GM19467 (cell line): ENCODE measurements around the gene KIFC3.
"Not testable (repeated sequence)": the region's sequence is repeated elsewhere in the genome, so short reads cannot be mapped to it uniquely, and the experiment has no call there.

ENCODE experiments used
- ATAC-seq: cut with Tn5 transposase; IDR thresholded peaks from one replicate; pipeline ENCODE4 v1.9.1; 2021; ENCODE audit warnings: mild to moderate bottlenecking, moderate library complexity; ENCODE audit not compliant: unreplicated experiment

The KIFC3 gene

DNA sequence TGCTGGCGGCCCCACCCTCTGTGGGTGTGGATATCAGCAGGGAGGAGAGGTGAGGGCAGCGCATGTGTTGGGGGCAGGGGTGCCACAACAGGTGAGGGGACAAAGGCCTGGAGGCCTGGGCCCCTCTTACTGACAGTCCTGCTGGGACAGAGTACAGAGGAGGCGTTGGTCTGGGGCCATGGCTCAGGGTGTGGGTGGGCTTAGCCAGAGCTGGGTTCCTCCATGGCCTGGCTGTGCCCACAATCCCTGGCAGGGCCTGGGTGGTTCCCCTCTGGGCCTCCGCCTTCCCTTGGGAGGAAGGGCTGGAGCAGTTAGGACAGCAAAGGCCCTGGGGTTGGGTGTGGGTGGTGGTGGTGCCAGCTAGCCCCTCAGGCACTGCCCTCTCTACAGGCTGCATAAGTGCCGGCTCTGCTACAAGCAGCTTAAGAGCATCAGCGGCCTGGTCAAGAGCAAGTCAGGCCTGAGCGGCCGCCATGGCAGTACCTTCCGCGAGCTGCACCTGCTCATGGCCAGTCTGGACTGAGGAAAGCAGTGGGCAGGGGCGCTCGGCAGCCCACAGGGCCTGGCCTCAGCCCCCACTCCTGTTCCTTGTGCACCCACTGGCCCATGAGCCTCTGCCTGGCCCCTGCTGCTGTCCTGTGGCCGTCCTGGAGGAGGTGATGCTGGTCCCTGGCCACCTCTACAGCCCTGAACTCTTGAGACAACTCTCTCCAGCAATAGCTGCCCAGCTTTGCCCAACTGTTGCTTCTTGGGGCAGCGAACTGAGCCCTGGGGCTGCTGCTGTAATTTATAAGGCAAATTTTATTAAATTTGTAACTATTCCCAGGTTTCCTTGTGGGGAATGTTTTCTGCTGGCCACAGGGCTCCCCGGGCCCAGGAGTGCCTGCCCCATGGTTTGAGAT is 45.6 kb downstream of the KIFC3 start:
- no peak for ATAC-seq

DNA sequence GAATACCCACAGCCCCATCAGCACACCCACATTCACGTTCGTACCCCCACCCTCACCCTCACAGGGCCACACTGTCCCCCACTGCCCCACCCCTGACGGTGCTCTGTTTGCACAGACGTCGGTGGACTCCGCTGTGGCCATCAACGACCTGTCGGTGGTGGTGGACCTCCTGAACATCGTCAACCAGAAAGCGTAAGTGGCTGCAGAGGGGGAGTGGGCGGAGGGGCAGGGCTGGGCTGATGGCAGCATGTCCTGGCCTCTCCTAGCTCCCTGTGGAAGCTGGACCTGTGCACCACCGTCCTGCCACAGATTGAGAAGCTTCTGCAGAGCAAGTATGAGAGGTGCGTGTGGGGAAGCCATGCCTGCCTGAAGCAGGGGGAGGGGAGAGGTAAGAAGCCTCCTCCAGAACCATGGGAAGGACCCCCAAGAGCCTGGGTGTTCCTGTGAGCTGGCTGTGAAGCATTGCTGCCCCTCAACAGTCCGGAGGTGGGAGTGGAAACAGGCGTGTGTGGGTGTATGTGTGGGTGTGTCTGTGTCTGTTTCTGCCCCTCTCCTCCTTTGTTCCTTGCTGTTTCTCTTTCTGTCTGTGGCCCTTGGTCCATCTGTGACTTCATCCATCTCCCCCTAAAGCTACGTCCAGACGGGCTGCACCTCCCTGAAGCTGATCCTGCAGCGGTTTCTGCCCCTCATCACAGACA is 46.4 kb downstream of the KIFC3 start:
- ATAC-seq = no peak

- ATAC-seq = no peak
These were observed 47.1 kb downstream of the KIFC3 start for GRCh38 chr16:57755061-57755684.

- ATAC-seq = no peak
These were observed 47.8 kb downstream of the KIFC3 start for GRCh38 chr16:57754354-57755060.

GRCh38 chr16:57753448-57754353 is 48.6 kb downstream of the KIFC3 start:
- ATAC-seq = no peak

- no peak for ATAC-seq
These were observed 49.5 kb downstream of the KIFC3 start for GRCh38 chr16:57752581-57753447.

DNA sequence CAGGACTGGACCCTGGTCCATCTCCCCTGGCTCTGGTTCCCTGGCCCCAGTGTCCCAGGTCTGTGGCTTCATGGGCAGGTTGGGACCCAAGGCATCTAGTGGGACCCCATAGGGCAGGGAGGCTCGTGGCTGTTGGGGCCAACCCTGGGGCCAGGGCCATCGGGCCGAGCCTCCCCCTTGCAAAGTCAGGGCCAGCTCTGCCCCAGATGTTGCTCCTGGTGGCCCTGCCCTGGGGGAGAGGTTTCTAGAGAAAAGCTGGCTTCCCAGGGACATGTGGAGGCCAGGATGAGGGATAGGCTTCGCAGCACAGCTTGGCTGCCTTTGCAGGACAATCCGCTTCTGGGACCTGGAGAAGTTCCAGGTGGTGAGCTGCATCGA is 50.1 kb downstream of the KIFC3 start:
- ATAC-seq = no peak

- no peak for ATAC-seq
These were observed 50.6 kb downstream of the KIFC3 start for GRCh38 chr16:57751539-57752202.

DNA sequence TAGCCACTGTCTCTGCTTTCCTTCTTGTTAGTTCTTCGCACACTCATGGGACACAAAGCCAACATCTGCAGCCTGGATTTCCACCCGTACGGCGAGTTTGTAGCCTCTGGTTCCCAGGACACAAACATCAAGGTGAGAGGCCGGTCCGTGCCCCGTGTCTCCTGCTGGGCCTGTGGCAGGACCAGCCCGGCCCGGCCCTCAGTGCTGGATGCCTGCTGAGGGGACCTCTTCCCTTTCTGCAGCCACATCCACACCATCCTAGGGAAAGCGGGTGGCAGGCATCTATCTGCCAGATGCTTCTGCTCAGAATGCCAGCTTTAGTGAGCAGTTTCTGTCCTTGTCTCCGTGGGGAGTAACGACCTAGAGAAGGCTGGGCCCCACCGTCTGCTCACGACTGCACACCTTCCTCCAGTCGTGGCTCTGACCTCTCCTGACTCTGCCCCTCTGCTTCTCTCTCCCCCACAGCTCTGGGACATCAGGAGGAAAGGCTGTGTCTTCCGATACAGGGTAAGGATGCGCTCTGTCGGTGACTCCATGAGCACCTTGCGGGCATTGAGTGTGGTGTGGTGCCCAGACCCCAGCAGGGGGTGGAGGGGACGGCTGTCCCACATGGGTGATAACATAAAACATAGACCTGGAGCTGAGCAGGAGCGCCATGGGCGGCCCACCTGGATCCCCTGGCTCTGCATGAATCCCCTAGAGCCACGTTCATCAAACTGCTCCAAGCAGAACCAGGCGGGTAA is 51.3 kb downstream of the KIFC3 start:
- no peak for ATAC-seq

- no peak for ATAC-seq
These were observed 52.3 kb downstream of the KIFC3 start for GRCh38 chr16:57749856-57750452.

DNA sequence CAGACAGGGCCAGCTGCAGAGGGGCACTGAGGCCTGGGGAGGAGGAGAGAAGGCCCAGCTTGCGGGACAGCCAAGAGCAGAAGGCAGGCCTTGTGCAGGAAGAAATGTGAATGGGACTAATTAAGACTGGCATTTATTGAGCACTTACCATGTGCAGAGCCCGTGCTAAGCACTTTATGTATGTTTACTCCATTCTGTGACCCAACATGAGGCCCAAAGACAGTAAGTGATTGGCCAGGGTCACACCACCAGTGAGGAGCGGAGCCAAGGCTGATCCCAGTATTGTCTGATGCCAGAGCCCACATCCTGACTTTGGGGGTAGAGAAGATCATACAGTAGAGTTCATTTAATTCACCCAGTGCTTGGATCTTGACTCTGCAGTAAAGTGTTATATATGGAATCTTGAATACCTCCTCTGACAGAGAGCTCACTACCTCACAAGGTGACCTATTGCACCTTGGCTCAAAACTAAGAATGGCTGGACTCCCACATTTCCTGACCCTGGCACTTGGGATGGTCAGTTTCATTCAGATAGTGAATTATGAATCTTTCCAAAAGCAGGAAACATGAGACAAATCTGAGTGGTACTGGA is 53.1 kb downstream of the KIFC3 start:
- ATAC-seq = no peak

- ATAC-seq = no peak
These were observed 53.7 kb downstream of the KIFC3 start for GRCh38 chr16:57748596-57748995.

DNA sequence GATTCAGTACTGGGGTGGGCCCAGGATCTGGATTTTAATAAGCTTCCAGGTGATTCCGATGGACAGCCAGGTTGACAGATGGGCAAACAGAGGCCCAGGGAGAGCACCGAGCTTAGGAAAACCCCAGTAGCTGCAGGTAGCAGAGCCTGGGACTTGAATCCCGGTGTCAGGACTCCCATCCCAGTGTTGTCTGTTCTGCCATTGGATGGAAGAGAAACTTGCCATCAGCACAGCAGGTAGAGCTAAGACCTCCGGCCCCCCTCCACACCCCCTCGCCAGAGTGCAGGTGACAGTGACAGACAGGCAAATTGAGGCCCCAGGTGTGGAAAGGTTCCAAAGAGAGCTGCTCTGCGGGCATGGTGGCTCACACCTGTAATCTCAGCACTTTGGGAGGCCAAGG is 54.3 kb downstream of the KIFC3 start:
- no peak for ATAC-seq

- ATAC-seq = no peak
These were observed 54.8 kb downstream of the KIFC3 start for GRCh38 chr16:57747496-57747895.

DNA sequence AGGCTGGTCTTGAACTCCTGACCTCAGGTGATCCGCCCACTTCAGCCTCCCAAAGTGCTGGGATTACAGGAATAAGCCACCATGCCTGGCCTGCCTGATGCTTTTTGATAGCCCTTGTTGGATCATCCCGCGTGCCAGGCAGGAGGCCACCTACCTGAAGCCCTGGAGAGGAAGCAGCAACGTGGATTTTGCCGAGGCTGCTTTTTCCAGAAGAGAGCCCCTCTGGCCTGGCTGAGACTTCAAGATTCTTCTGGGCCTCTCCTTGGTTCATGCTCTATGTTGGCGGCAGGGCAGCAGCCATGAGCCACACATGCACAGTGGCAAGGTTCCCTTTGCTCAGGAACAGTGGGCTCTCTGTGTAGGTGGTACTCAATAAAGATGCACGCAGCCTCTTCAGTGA is 55.2 kb downstream of the KIFC3 start:
- no peak for ATAC-seq

DNA sequence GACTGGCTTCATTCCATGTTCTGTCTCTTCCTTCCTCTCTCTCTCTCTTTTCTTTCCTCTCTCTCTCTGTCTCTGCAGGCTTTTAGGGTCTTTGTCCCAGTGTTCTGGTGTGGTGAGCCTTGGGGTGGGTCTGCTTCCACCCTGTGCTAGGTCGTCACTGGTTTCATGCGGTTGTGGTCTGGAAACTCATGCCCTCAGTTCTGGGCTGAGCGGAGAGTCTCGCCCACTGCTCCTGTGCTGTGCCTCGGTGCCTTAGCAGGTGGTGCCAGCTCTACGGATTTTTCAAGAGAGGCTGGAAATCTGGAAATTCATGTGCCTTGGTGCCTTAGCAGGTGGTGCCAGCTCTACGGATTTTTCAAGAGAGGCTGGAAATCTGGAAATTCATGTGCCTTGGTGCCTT is 56.0 kb downstream of the KIFC3 start:
- ATAC-seq = not testable (repeated sequence)

- ATAC-seq = no peak
These were observed 56.5 kb downstream of the KIFC3 start for GRCh38 chr16:57745768-57746167.

GRCh38 chr16:57744642-57744903 is 57.7 kb downstream of the KIFC3 start:
- no peak for ATAC-seq
